ENCODE results near the gene CBFA2T3.

The CBFA2T3 gene

DNA sequence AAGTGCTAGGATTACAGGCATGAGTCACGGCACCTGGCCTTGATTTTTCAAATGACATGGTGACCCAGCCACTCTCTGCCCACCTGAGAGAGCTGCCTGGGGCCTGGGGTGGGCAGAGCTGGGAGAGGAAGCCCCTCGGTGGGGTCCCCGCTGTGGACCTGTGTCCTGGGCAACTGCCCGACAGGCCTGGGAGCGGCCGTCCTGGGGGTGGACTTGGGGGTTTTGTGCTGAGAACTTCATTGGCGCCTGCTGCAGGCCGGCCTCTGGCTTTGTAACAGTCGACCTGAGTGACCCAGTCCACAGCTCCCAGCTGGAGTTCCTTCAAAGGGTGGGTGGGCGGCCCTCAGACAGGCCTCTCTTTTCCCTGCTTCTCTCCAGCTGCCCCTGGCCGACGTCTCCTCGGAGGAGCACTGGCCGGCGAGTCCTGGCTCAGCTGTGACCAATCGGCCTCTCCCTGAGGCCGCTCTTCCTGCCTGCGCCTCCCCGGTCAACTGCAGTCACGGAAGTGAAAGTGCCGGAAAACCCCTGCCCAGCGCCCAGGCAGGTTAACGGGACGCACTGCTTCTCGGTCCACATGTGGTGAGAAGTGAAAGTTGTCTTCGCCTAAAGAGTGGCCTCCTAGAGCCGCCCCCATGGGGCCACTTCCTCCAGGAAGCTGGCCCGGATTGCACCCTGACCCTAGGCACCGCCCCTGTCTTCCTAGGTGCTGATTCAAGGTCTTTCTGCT is 5.5 kb downstream of the CBFA2T3 start:
- no peak overlapping the region for H3K27ac ChIP-seq
- no peak for DNase-seq (ENCODE audit: low spot score)
- TF ChIP-seq, protein P1, sequence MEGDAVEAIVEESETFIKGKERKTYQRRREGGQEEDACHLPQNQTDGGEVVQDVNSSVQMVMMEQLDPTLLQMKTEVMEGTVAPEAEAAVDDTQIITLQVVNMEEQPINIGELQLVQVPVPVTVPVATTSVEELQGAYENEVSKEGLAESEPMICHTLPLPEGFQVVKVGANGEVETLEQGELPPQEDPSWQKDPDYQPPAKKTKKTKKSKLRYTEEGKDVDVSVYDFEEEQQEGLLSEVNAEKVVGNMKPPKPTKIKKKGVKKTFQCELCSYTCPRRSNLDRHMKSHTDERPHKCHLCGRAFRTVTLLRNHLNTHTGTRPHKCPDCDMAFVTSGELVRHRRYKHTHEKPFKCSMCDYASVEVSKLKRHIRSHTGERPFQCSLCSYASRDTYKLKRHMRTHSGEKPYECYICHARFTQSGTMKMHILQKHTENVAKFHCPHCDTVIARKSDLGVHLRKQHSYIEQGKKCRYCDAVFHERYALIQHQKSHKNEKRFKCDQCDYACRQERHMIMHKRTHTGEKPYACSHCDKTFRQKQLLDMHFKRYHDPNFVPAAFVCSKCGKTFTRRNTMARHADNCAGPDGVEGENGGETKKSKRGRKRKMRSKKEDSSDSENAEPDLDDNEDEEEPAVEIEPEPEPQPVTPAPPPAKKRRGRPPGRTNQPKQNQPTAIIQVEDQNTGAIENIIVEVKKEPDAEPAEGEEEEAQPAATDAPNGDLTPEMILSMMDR (IDR thresholded peaks at IDR 0.05), result no peak
- no peak overlapping the region for H3K4me3 ChIP-seq

DNA sequence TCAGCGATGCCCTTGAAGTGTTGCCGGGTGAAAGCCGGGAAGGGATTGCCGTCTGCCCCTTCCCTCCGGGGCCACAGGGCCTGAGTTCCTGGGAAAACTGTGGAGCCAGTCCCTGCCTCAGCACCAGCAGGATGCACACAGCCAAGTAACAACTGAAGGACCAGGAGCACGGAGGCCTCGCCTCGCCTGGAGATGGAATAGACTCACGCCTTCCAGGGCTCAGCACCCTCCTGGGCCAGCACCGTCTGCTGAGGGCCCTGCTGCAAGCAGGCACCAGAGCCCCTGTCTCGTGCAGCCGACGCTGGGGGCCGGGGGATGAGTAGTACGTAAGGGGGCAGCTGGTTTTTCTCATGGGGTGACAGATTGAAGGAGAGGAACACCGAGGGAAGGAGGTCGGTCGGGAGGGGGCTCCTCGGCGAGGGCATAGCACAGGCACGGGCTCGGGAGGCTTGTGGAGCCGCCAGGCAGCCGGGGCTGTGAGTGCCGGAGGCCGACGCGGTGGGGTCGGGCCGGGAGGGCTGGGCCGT is 6.4 kb downstream of the CBFA2T3 start:
- TF ChIP-seq, protein P1 (IDR thresholded peaks at IDR 0.05), result no peak
- H3K27ac ChIP-seq, result no peak overlapping the region
- no peak for DNase-seq (ENCODE audit: low spot score)
- H3K4me3 ChIP-seq, result no peak overlapping the region

DNA sequence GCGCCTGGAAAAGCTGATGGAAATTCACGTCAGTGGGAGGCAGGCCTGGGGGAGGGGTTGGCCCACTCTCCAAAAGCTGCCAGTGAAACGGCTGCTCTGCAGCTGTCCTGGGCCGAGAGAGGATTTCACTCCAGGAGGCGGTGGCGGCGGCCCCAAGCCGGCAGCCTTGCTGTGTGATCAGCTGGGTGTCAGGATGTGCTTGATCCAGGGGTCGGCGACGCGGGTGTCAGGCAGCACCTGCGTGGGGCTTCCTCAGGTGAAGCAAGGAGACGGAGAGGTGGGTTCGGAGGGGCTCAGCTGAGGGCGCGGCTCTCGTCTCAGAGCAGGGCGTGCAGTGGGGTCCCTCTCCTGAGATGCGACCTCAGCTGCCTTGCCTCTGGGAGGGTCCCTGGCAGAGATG is 7.0 kb downstream of the CBFA2T3 start:
- TF ChIP-seq, protein P1 (IDR thresholded peaks at IDR 0.05), result no peak
- H3K4me3 ChIP-seq, result no peak overlapping the region
- H3K27ac ChIP-seq, result no peak overlapping the region
- DNase-seq (ENCODE audit: low spot score), result no peak

DNA sequence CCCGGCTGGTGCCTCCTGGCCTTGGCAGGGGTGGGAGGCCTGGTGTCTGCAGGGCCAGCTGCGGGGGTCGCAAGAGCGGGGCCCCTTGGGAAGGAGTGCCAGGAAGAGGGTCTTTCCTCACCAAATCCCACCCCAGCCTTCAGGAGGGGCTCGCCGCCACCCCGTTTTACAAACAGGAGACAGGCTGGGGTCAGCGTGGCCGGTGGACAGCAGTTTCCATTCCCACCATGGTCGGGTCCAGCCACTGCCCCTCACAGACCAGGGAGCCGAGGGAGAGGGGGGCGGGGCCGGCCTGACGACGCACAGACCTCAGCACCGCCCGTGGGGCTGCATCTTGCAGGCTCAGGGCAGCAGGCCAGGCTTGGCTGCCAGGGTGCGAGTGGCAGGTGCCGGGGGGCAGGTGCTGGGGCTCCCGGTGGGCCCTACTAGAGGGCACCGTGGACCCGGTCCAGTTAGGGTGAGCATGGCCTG is 7.6 kb downstream of the CBFA2T3 start:
- TF ChIP-seq, protein P1 (IDR thresholded peaks at IDR 0.05), result no peak

DNA sequence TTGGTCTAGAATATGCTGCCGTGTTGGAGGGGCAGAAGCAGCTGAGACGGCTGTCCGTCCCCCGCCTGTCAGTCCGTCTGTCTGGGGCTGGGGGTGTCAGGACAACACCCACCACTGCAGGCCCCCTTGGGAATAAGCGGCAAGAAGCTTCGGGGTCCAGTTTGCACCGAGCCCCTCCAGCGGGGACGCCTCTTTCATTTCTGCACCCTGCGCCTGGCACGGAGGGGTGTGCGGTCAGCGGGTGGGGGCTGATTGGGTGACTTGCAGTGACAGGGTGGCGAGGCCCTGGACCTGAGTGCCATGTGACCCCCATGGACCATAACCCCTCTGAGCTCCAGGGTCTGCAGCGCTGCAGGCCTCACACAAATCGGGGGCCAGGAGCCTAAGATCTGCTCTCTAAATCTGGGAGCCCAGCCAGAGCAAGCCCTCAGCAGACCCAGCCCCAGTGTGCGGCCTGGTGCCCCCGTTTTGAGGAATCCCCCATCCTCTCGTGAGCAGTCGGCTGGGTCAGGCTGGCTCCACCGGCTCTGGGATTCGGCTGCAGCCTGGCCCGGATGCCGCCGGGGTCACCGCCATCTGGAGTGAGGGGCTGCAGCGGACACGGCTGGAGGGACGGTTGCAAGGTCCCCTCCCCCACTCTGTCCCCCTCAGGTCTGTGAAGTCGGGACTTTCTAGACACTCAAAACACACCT is 8.3 kb downstream of the CBFA2T3 start:
- TF ChIP-seq, protein P1 (IDR thresholded peaks at IDR 0.05), result no peak
- Histone ChIP-seq H3K4me3 (no peak overlapping the region), H3K27ac (no peak overlapping the region)
- DNase-seq (ENCODE audit: low spot score), result no peak

More for the DNA sequence above, 7.6 kb downstream of the CBFA2T3 start:
- H3K27ac ChIP-seq, result no peak overlapping the region
- H3K4me3 ChIP-seq, result no peak overlapping the region
- DNase-seq (ENCODE audit: low spot score), result no peak

DNA sequence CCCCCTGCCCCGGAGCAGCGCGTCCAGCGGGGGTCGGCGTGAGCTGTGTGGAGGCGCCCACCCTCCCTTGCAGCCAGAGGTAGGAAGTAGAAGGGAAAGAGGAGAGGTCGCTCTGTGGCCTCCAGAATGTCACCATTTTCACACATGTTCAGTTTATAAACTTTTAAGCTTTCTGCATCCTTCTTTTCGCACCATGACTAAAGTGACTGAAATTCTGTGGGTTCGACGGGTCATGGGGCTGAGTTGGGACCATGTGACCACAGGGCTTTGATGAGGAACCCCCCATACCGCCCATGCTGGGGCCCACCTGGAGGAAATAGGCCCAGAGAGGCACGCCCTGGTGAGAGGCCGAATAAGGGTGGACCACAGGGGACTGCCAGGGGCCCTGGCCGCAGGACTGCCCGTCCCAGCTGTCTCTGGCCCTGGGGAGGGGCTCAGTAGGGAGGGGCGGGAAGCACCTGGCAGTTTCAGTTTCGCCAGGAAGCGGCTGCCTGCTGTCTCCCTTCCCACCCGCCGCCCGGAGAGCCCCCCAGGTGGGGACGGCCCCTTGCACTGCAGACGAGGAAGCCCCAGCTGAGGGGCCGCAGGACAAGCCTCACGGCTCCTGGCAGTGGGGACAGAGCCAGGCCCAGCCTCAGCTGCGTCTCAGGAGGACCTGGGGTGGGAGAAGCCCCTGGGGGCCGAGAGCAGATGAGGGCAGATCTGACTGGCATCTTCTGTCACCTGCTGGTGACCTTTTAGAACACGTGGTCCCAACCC is 9.0 kb downstream of the CBFA2T3 start:
- no peak overlapping the region for H3K4me3 ChIP-seq

More for the DNA sequence above, 9.0 kb downstream of the CBFA2T3 start:
- TF ChIP-seq, protein P1 (IDR thresholded peaks at IDR 0.05), result no peak
- DNase-seq (ENCODE audit: low spot score), result no peak
- no peak overlapping the region for H3K27ac ChIP-seq
